HL-60/S4 treated with retinoic acid at 250 ng/mL for 4 days and 3 days (cell line): ENCODE results near the gene ST8SIA1.

ENCODE experiments used
- in situ Hi-C: fragments of 300-500 bp; cut with MboI; formaldehyde crosslinking; loops from 2 replicates; pipeline ENCODE4 v1.7.0; 2022; ENCODE audit warnings: low sequenced_read_pairs

The ST8SIA1 gene

DNA sequence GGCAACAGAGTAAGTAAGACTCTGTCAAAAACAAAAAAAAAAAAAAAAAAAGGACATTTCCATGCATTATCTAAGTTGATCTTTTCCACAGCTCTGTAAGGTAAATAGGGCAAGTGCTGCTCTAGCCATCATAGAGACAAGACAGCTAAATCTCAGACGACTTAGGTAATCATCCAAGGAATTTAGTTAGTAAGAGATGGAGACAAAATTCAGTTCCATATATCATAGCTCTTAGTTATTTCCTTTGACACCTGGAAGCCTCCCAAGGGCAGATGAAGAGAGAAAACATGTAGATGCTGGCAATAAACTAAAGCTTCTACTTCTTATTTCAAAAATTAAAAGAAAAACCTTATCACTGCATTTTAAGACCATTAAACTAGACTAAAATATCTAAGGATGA, 48.7 kb downstream of the ST8SIA1 start:
- in situ Hi-C loops: no loop called here

DNA sequence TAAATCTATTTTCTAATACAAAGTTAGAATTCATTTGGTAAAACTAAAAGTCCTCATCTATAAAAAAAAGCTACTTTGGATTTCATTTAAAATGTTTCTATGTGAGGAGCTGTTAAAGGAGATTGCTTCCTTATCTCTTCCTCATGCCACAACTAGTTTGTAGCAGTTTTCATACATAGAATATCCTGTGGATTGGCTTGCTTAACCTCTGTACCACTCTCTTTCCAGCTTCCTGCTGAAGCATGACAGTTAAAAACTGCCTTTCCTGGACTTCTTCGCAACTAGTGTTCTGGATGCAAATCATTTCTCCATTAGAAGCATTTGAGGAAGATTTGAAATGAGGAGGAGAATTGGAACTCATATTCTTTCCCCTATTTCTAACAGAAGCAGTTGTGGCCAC, 49.6 kb downstream of the ST8SIA1 start:
- in situ Hi-C loops: no loop called here

- in situ Hi-C loops: no loop called here
Observed at GRCh38 chr12:22283508-22283907, 51.0 kb downstream of the ST8SIA1 start.

DNA sequence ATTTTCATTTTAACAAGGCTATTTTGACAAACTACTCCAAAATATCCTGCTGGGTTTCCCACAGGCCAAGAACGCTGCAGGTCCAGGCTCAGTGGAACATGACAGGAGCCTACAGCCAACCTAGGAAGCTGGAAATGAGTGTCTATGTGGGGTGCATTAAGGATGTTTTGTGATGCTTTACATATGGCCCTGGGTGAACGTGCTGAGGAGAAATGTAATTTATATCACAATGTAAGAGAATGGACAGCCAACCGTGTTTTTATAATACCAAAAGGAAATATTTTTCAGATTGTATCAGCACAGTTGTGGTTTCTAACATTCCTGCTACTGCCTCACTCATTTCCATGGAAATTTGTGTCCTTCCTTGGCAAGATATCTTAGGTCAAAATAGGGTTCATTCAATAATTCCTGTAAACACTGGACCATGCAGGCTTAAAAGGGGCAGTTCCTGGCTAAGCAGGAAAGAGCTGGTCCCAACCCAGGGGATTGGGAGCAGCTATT, 51.5 kb downstream of the ST8SIA1 start:
- in situ Hi-C loops: no loop called here

DNA sequence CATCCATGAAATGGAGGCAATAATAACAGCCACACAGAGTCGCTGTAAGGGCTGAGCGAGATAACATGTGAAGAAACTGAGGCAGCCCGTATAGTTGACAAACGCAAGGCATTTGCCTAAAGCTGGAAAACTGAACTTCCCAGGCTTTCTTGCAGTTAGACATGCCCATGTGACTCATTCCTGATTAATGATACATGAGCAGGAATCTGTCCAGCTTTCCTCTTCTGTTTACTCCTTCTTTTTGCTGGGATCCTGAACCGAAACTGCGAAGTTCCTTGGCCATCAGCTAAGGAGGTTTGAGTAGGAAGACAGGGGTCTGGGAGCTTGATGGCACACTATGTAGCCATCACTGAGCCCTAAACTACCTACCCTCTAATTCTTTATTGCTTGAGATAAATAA, 52.2 kb downstream of the ST8SIA1 start:
- in situ Hi-C loops: no loop called here

GRCh38 chr12:22276867-22277266, 57.6 kb downstream of the ST8SIA1 start:
- in situ Hi-C loops: no loop called here

DNA sequence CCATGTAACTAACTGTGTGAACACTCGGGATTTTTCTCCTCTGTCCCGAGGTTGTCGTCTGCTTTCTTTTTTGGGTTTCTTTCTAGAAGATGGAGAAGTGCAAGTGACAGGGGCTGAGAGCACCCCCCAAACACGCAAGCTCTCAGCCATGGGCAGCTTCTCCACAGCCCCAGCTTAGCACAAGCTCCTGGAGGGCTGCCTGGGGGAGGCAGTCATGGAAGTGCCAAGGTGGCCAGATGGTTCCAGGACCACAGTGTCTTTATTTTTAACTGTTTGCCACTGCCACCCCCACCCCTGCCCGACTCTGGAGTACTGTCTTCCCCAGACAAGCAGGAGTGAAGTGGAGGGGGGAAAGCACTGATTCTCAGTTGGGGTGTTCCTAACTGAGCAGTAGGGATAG, 58.2 kb downstream of the ST8SIA1 start:
- in situ Hi-C loops: no loop called here

DNA sequence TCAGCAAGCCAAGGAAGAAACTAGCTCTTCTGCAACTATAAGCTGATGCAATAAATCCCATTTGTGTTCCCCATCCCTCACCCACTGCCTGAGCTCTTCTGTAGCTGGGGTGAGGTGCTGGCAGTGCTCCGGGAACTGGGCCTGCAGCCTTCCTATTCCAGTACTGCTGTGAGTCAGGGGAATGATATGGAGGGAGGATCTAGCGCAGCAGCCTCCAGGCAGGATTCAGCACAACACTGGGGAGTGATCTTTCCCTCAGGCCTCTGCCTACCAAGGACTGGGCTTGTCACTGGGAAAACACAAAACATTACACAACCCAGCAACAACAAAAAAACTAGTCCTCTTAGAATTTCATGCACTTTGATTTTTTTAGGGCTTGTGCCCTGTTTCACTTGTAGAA, 58.7 kb downstream of the ST8SIA1 start:
- in situ Hi-C loops: no loop called here

GRCh38 chr12:22272335-22273151, 62.0 kb downstream of the ST8SIA1 start:
- in situ Hi-C loops: no loop called here

DNA sequence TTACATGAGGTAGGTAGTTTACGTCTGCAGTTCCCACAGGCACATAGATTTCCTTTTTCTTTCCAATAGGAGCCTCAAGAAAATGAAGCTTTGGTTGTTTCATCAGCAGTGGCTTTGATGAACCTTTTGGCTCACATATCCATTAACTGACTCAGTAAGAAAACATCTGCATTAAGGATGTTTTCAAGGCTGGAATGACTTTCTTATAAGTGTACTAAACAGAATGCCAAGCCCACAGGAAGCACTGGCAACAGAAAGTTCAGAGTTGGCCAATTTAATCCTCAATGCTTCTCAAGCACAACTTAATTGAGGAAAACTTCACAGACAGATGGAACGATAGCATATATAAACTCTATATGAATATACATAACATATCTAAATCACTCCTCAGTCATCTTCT, 63.5 kb downstream of the ST8SIA1 start:
- in situ Hi-C loops: no loop called here

DNA sequence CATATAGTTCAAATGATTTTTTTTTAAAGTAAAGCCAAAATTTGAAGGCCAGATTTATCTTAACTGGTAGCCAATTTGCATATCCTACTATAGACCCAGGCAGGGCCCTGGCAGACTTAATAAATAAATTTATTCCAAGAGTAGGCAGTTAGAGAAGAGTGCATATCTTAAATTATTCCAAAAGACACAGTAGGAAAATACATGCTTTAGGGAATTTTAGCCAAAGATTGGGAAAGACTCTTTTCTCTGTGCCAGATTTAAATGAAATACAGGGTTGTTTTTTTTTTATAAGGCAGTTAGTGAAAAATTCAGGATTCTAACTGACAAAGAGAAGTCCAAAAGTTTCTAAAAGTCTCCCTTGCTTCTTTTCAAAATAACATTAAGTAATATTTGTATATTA, 65.5 kb downstream of the ST8SIA1 start:
- in situ Hi-C loops: no loop called here

DNA sequence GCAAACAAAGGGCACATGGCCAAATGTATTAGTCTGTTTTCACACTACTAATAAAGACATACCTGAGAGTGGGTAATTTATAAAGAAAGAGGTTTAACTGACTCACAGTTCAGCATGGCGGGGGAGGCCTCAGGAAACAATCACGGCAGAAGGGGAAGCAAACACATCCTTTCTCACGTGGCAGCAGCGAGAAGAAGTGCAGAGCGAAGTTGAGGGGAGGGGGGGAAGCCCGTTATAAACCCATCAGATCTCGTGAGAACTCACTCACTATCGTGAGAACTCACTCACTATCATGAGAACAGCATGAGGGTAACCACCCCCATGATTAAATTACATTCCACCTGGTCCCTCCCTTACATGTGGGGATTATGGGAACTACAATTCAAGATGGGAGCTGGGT, 66.1 kb downstream of the ST8SIA1 start:
- in situ Hi-C loops: no loop called here

DNA sequence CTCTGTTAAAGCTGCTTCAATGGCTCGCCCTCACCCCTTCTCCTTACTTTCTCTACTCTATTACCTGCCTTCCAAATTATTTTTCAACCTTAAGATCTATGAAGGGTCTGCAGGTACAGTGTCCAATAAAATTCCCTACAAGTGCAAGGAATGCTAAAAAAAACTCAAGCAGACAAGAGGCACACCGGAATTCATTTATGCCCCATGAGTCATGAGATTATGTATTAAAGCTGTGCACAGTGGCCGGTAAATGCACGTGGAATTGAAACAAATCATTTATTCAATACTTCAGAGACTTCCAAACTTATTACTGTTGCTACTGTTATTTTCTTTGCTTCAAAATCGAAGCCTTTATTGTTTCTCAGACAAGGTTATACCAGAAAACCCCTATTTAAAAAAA, 68.4 kb downstream of the ST8SIA1 start:
- in situ Hi-C loops: no loop called here

GRCh38 chr12:22264380-22264779, 70.1 kb downstream of the ST8SIA1 start:
- in situ Hi-C loops: no loop called here

DNA sequence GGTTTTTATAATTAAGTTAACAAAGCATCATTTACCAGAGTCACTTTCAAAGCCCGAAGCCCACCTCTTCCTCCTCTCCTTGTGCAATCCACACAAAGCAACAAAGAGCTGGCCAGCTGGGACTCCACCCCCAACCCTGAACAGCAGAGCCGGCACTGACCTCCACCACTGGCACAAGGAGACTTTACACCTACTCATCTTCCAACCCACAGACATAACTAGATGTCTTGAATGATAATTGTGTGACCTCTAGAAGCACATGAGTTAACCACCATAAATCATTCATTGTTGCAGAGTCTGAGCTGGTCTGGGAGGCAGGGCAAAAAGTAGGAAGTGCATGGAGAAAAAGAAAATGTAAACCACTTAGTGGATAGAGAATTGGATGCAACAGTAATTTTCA, 72.2 kb downstream of the ST8SIA1 start:
- in situ Hi-C loops: no loop called here

GRCh38 chr12:22257100-22257499, 77.4 kb downstream of the ST8SIA1 start:
- in situ Hi-C loops: no loop called here

GRCh38 chr12:22256605-22257004, 77.9 kb downstream of the ST8SIA1 start:
- in situ Hi-C loops: no loop called here

- in situ Hi-C loops: no loop called here
Observed at GRCh38 chr12:22256041-22256441, 78.5 kb downstream of the ST8SIA1 start.

DNA sequence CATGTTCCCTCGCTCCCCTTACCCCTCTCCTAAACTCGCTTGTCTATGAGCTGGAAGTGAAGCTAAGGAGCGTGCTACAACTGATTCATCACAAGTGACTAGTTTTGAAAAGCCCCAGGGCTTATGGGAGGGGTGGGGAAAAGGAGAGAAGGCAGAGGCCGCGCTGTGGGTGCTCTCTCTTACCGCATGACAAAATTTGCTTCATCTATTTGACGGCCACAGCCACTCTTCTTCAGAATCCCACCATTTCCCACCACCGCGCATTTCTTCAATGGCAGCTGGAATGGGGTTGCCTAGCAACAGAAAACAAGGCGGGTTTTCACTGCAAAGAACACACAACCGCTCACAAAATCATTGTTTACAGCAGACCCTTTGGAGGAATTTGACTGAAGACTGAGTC, 79.4 kb downstream of the ST8SIA1 start:
- in situ Hi-C loops: no loop called here

DNA sequence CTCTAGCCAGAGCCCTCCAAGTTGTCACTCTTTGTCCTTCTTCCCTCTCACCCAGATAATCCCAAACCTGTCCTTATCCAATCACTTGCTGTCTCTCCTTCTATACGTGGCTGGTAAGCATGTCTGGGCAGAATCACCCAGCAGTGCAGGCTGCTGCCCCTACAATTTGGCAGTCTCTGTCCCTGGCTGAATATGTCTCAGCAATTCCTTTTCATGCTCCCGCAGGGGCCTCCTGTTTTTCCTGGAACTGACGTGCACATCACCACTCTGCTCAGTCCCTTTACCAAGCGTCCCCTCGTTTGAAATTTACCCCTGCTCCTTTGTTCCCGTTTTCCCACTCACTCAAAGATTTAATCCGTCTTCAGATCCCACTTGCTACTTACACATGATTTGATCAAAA, 80.0 kb downstream of the ST8SIA1 start:
- in situ Hi-C loops: no loop called here

GRCh38 chr12:22252057-22252456, 82.5 kb downstream of the ST8SIA1 start:
- in situ Hi-C loops: no loop called here

- in situ Hi-C loops: no loop called here
Observed at GRCh38 chr12:22250762-22251161, 83.7 kb downstream of the ST8SIA1 start.

DNA sequence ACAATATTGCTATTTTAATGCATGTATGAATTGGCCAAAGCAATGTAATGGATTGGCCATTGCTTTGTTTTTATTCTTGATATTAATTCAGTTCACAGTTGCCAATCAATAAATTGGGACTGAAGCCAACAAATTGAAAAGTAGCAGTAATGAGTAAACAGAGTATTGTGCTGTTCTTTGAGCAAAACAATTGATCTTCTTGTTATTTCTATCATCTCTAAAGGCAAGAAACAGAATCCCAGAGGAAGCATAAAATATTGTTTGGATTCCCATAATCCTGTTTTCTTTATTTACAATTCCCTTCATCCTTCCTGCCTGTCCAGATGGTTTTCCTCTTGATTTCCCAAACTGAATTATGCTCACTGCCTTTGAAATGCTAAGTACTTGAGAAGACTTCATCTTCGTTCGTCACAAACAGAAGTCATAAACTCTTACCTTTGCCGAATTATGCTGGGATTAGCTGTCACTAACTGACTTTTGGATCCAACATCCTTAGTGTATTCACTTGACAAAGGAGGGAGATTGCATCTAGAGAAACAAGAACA, 85.9 kb downstream of the ST8SIA1 start:
- in situ Hi-C loops: no loop called here
